Hepatic stellate cell (primary cell): ENCODE data around the gene BRME1.
A peak's percentile ranks its signal among the peaks of the same experiment; 100 is the strongest.

ENCODE experiments used
- DNase-seq: peaks from one replicate; pipeline ENCODE4 v3.0.0; 2011; ENCODE audit warnings: low spot score

BRME1 gene

DNA sequence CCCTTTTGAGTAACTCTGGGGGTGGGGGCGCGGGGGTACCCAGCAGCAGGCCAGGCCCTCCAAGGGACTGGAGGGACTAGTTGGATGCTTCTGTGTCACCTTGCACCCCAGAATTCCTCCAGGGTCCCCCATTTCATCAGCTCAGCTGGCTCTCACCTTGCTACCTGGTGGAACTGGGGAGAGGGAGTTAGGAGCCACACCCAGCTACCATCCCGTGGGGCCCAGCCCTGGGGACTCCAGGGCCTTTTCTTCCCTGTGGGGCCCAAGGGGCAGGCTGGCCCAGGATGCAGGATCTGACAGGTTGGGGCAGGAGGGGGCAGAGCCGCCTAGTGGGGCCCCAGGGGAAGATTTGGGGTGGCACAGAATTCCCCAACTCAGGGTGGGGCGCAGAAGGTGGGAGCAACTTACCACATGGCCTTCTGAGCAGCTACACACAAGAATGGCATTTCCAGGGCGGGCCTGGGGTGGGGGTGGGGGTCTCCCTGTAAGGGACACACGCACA lies 61.7 kb downstream of the BRME1 start:
- no peak for DNase-seq

DNA sequence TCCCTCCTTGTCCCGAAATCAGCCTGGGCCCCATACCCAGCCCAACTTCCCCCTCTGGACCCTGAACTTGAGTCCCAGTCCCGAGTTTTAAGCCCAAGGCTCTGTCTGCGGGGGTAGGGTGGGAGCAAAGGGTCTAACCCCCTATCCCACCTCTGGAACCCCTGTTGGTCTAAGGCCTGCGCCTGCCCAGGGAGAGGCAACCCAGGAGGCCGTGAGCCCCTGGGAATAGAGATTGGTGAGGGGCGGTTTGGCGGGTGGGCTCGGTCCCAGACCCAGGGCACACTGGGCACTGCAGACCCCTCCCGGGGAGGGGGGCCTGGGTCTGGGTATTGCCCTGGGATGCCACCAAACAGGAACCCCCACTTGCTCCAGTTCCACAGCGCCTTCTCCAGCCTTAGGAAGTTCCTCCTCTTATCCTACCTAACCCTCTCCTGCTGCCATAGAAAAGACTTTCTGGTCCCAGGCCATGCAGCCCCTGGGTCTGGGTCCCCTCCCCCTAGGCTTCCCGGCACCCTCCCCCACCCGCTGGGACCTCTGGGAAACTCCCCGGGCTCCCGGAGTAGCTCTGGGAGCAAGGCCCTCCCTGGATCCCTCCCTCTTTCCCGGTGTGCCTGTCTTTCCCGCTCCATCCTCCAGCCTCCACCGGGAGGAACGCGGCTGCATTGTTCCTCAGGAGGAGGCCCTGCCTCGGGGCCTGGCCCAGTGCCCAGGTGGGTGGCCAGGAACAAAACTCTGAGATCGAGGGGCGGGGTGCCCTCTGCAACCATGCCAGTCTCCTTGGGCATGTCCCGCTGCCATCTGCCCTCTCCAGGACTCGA lies 62.6 kb downstream of the BRME1 start:
- DNase-seq = no peak

DNA sequence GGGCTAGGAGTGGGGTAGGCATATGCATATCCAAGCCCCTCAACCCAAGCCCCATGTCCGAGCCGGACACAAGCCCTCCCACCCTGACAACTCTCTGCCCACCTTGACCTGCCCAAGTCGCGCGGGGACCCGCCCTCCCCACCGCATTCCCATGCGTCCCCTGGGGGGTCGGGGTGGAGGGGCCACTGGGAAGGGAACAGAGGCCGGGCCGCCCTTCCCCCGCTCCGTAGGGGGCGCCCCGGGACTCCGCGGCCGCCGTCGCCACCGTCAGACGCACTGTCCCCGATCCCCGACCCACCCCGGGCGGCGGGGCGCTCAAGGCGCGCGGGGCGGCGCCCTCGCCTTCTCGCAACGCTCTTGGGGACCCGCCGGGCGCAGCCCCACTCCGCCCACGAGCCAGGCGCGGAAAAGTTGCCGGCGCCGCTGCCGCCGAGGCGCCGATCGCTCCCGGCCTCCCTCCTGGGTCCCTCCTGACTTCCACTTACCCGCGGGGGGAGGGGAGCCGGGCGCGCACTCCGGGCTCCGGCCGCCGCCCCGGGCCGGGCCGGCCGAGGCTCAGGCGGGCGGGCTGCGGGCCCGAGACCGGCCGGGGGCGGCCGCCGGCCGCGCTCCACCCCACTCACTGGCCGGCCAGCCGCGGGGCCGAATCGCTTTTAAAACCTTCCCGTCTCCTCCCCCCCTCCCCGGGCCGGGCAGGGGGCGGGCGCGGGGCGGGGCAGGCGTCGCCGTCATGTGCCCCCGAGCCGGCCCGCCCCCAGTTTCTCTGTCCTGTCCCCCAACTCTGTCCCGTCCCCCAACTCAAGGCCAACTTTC lies 63.4 kb downstream of the BRME1 start:
- DNase-seq = peak; percentile 88

DNA sequence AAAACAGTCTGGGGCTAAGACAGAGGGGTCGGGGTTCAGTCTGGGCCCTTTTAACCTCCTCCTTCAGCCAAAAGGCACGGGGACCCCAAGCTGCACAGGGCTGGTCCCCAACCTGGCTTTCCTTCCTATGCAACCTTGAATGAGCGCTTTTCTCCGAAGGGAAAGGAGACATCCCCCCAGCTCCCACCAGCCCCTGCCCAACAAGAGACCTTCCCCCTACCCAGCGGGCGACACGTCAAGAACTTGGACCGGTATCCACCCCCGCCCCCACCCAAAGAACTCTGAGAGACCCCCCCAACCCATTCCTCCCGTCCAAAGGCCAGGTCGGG lies 64.0 kb downstream of the BRME1 start:
- peak; percentile 42 for DNase-seq

DNA sequence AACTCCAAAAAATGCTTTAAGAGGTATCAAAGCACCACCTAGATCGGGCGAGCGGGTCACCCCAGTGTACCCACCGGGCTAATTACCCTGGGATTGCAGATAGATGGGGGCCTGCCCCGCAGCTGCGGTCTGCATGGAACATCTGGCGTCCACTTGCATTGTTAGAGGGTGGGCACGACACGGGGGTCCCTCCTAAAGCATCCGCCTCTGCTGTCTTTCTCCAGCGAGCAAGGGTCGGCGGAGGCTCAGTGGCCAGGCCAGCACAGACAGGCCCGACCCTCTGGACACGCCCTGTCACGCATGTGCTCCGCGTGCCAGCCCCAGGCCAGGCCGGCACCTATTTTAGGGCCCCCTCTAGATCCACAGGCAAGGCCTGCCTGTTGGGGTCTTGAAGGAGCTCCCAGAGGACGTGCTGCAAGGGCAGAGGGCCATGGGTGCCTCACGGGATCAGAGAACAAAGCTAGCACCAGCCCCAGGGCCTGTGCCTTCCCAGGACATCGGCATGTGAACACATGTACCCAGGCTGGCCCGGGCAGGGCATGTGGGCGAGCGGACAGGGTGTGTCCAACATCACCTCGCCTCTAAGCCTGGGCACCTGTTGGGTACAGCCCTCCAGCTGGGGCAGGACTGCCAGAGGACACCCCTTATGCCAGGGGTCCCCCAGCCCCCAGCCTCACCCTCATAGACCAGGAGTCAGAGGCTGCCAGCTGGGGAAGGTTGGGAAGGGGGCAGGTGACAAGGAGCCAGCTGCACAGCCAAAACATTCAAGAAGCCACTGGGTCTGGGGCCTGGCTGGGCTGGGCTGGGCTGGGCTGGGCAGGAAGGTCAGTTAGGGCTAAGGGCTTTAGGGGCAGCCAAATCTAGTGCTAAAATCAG lies 64.6 kb downstream of the BRME1 start:
- DNase-seq = peak; percentile 35

GRCh38 chr19:13840305-13841085 lies 65.4 kb downstream of the BRME1 start:
- DNase-seq = no peak

GRCh38 chr19:13839938-13840304 lies 66.0 kb downstream of the BRME1 start:
- peak; percentile 79 for DNase-seq

- DNase-seq = peak; percentile 80
Measured at GRCh38 chr19:13839130-13839937, 66.6 kb downstream of the BRME1 start.

- DNase-seq = peak; percentile 12
Measured at GRCh38 chr19:13838435-13839129, 67.3 kb downstream of the BRME1 start.

GRCh38 chr19:13835791-13836723 lies 69.9 kb downstream of the BRME1 start:
- DNase-seq = no peak

- DNase-seq = no peak
Measured at GRCh38 chr19:13834244-13835069, 71.5 kb downstream of the BRME1 start.

GRCh38 chr19:13833330-13834243 lies 72.3 kb downstream of the BRME1 start:
- DNase-seq = peak; percentile 93
